Parathyroid adenoma (tissue), 2 donors: ENCODE measurements around the gene GGA3.

Experiments
- H2AFZ ChIP-seq: fragments of 300-600 bp; sonication (generic); one replicate; pipeline ENCODE4 v1.7.0; 2017; ENCODE audit warnings: antibody characterized with exemption, mild to moderate bottlenecking
- H3K27ac ChIP-seq: fragments of 300-600 bp; sonication (generic); one replicate; pipeline ENCODE4 v1.7.0; 2017
- H3K27me3 ChIP-seq: fragments of 300-600 bp; sonication (generic); one replicate; pipeline ENCODE4 v1.7.0; 2017; ENCODE audit warnings: low read length; ENCODE audit not compliant: control insufficient read depth, insufficient read depth
- H3K36me3 ChIP-seq: fragments of 300-600 bp; sonication (generic); one replicate; pipeline ENCODE4 v1.7.0; 2017; ENCODE audit warnings: low read length; ENCODE audit not compliant: control insufficient read depth, insufficient read depth
- H3K4me1 ChIP-seq: fragments of 300-600 bp; sonication (generic); one replicate; pipeline ENCODE4 v1.7.0; 2017; ENCODE audit warnings: control low read depth
- H3K4me2 ChIP-seq: fragments of 300-600 bp; sonication (generic); one replicate; pipeline ENCODE4 v1.7.0; 2017; ENCODE audit warnings: low read length
- H3K4me3 ChIP-seq: fragments of 300-600 bp; sonication (generic); one replicate; pipeline ENCODE4 v1.7.0; 2017; ENCODE audit warnings: low read depth, low read length
- H3K79me2 ChIP-seq: fragments of 300-600 bp; sonication (generic); one replicate; pipeline ENCODE4 v1.7.0; 2017; ENCODE audit warnings: control low read depth
- H3K9ac ChIP-seq: fragments of 300-600 bp; sonication (generic); one replicate; pipeline ENCODE4 v1.7.0; 2017; ENCODE audit warnings: mild to moderate bottlenecking
- H3K9me3 ChIP-seq: fragments of 300-600 bp; sonication (generic); one replicate; pipeline ENCODE4 v1.7.0; 2017; ENCODE audit warnings: low read length; ENCODE audit not compliant: control insufficient read depth
- CTCF ChIP-seq: fragments of 300-600 bp; sonication (generic); IDR thresholded peaks from one replicate; pipeline ENCODE4 v1.7.0; 2017; ENCODE audit warnings: antibody characterized with exemption, mild to moderate bottlenecking
- donor health status: primary hyperparathyroidism.

Gene GGA3

DNA sequence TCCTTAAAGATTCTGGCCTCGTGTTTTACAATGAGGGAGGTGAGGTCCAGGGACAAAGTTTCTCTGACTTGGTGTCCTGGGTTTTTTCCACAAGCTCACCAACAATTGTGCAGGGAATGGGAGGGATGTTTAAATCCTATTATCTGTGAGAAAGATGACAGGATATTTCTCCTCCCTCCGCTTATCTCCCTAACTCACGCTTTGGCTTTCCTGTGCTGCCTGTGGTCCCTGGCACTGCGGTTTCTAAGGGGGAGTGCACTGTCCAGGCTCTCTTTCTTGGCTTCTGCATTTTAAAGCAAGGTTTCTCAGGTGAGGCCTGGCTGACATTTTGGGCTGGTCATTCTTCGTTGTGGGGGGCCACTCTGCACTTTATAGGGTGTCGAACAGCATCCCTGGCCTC is 16.4 kb downstream of the GGA3 start:
- H3K9me3 ChIP-seq: no peaks in the 10 kb centered on the region
- H3K27me3 ChIP-seq: no peaks in the 10 kb centered on the region
- no peaks in the 10 kb centered on the region for H3K4me1 ChIP-seq
- H3K4me2 ChIP-seq: no peak overlapping the region
- H3K4me3 ChIP-seq: no peak overlapping the region
- H3K36me3 ChIP-seq: no peaks in the 10 kb centered on the region
- no peak overlapping the region for H2AFZ ChIP-seq
- H3K9ac ChIP-seq: no peak overlapping the region
- peaks cover 2% of the 10 kb centered on the region for H3K79me2 ChIP-seq
- no peak overlapping the region for H3K27ac ChIP-seq
- TF ChIP-seq CTCF: no peak

DNA sequence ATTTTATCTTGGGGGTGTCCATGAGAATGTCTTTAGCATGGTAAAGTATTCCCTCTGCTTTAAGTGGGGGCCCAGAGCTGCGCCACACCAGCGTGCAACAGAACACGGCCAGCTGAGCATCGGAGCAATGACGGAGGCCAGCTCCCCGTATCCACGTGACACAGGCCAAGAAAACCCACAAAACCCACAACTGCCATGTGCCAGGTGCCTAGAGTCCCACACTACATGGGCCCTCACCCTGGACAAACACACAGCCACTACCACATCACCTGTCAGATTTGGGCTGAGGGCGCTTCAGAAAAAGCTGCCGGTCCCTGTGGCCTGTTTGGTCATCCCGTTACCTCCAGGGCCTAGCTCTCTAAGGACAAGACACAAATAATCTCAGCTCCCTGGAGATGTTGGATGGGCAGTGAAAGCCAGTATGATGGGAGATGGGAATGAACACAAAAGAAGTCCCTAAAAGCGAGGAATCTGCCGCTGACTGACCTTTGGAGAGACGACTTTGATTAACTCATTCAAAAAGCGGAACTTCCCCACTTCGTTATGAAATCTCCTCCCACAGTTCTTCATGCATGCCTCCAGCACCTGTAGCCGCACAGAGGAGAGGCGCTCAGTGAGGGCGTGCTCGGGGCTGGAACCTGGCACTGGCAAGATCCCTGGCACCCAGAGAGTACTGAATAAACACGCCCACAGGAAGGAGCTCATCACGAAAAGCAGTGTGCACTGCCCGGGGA is 17.1 kb downstream of the GGA3 start:
- no peaks in the 10 kb centered on the region for H3K27me3 ChIP-seq
- H2AFZ ChIP-seq: no peak overlapping the region
- no peak overlapping the region for H3K9ac ChIP-seq
- no peak overlapping the region for H3K27ac ChIP-seq
- no peak overlapping the region for H3K4me3 ChIP-seq
- H3K9me3 ChIP-seq: no peaks in the 10 kb centered on the region
- peaks cover 2% of the 10 kb centered on the region for H3K79me2 ChIP-seq
- TF ChIP-seq CTCF: no peak
- H3K4me1 ChIP-seq: no peaks in the 10 kb centered on the region
- no peak overlapping the region for H3K4me2 ChIP-seq
- H3K36me3 ChIP-seq: no peaks in the 10 kb centered on the region

DNA sequence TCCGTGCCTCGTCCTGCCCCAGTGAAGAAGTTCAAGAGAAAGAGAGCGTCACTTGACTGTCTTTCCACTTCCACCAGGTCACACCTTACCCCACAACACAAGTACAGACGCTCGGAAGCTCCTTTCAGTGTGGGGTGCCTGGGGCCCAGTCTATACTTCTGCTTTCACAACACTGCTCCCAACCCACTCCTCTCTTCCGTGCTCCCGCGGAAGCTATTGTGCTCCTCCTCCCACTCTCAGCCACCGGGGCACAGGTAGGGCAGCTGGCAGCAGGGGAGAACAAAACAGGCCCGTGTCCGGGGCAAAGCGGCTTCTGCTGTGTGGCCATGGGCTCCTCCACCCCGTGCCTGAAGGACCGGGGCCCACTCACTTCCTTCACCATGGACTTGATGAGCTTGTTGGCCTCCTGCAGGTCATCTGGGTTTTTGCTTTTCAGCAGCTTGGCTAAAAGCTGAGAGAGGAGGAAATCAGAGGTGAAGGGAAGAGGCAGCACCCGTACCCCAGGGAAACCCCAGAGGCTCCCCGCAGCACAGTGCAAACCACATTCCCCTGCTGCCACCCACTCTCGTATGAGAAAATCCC is 18.9 kb downstream of the GGA3 start:
- Histone ChIP-seq H3K27ac (no peak overlapping the region), H3K4me2 (no peak overlapping the region), H3K36me3 (no peaks in the 10 kb centered on the region), H3K4me1 (no peaks in the 10 kb centered on the region), H3K9ac (no peak overlapping the region), H3K27me3 (no peaks in the 10 kb centered on the region), H3K79me2 (peaks cover 2% of the 10 kb centered on the region), H3K4me3 (no peak overlapping the region), H2AFZ (no peak overlapping the region), H3K9me3 (no peaks in the 10 kb centered on the region)
- TF ChIP-seq CTCF: no peak

DNA sequence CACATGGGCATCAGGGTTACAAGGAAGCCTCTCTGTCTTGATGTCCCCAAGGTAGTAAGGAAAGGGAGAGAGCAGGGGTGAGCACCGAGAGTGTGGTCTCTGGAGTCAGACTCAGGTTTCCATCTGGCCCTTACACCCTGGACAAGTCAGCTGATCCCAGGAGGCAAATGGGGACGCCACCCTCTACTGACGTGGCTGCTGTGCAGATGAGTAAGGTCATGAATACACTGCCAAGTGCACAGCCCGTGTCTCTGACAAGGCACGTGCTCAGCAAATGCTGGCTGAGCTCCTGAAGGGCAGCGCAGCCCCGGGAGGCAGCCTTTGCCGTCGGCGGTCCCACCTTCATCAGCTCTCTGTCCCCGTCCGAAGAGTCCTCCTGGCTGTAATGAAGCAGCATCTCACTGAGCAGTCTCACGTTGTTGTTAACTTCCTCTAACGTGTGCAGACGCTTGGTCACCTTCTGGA is 19.4 kb downstream of the GGA3 start:
- Histone ChIP-seq H3K36me3 (no peaks in the 10 kb centered on the region), H3K27me3 (no peaks in the 10 kb centered on the region), H3K27ac (no peak overlapping the region), H2AFZ (no peak overlapping the region), H3K4me2 (no peak overlapping the region), H3K4me1 (no peaks in the 10 kb centered on the region), H3K9me3 (no peaks in the 10 kb centered on the region), H3K79me2 (peaks cover 2% of the 10 kb centered on the region), H3K9ac (no peak overlapping the region), H3K4me3 (no peak overlapping the region)
- TF ChIP-seq CTCF: no peak

DNA sequence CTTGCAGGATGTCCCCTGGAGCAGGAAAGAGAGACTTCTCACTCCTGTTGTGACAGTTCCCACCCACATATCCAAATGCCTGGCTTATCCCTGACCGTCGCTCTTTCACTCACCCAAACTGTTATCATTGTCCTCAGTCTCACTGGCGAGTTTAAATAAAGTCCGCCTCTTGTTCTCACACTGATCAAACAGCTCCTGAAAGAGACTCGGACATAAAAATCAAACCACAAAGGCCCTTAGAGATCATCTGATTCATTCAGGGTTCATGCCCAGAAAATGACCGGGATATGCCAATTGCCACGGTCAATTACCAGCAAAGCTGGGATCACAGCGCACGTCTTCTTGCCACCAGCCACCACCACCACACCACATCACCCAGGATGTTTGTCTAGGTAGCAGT is 19.9 kb downstream of the GGA3 start:
- Histone ChIP-seq H3K9ac (no peak overlapping the region), H3K4me1 (no peaks in the 10 kb centered on the region), H3K79me2 (peaks cover 2% of the 10 kb centered on the region), H3K4me3 (no peak overlapping the region), H3K9me3 (no peaks in the 10 kb centered on the region), H3K27ac (no peak overlapping the region), H3K4me2 (no peak overlapping the region), H3K36me3 (no peaks in the 10 kb centered on the region), H2AFZ (no peak overlapping the region), H3K27me3 (no peaks in the 10 kb centered on the region)
- no peak for TF ChIP-seq CTCF
